Measurements from ENCODE around the gene MACO1.

GRCh38 chr1:25430967-25431881 lies 527 bp downstream of the MACO1 start:
- no peak for TF ChIP-seq CTCF (IDR thresholded peaks at IDR 0.05; ENCODE audit: low read length)
- no peak for TF ChIP-seq EZH2 (optimal IDR thresholded peaks at IDR 0.05; ENCODE audit: low read depth, low read length)

Data from MM.1S (cell line).